ENCODE data around the gene PLXNA4.

DNA sequence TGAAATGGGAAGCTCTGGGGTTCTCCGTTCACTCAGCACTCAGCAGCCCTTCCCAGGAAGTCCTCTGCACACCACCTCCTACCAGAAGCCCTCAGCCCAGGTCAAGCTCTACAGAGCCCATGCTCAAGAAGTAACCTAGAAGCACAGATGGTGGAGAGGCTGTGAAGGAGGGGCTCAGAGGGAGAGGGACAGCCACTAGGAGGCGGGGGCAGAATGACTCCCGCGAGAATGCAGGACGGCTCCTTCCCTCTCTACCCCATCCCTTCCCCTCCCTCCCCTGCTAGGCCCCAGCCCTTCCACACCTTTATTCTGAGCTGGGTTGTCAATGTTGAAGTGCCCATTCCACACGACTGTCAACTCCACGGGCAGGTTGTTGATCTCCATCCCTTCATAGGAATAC lies 373.2 kb downstream of the PLXNA4 start:
- TF ChIP-seq, protein P1, sequence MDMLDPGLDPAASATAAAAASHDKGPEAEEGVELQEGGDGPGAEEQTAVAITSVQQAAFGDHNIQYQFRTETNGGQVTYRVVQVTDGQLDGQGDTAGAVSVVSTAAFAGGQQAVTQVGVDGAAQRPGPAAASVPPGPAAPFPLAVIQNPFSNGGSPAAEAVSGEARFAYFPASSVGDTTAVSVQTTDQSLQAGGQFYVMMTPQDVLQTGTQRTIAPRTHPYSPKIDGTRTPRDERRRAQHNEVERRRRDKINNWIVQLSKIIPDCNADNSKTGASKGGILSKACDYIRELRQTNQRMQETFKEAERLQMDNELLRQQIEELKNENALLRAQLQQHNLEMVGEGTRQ (IDR thresholded peaks at IDR 0.05): no peak
- no peak for TF ChIP-seq HOXA7 (CRISPR knock-in tag; IDR thresholded peaks at IDR 0.05)
- no peak for TF ChIP-seq RNF2 (IDR thresholded peaks at IDR 0.05; ENCODE audit: borderline replicate concordance, low read depth)
- TF ChIP-seq, protein P2, sequence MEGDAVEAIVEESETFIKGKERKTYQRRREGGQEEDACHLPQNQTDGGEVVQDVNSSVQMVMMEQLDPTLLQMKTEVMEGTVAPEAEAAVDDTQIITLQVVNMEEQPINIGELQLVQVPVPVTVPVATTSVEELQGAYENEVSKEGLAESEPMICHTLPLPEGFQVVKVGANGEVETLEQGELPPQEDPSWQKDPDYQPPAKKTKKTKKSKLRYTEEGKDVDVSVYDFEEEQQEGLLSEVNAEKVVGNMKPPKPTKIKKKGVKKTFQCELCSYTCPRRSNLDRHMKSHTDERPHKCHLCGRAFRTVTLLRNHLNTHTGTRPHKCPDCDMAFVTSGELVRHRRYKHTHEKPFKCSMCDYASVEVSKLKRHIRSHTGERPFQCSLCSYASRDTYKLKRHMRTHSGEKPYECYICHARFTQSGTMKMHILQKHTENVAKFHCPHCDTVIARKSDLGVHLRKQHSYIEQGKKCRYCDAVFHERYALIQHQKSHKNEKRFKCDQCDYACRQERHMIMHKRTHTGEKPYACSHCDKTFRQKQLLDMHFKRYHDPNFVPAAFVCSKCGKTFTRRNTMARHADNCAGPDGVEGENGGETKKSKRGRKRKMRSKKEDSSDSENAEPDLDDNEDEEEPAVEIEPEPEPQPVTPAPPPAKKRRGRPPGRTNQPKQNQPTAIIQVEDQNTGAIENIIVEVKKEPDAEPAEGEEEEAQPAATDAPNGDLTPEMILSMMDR (IDR thresholded peaks at IDR 0.05): no peak
- no peak for TF ChIP-seq ZNF302 (CRISPR knock-in tag; IDR thresholded peaks at IDR 0.05)
- no peak for TF ChIP-seq MAZ (IDR thresholded peaks at IDR 0.05; ENCODE audit: borderline replicate concordance, low read depth, low read length)
- no peak for TF ChIP-seq CEBPB (IDR thresholded peaks at IDR 0.05)
- TF ChIP-seq MYC (IDR thresholded peaks at IDR 0.05; ENCODE audit: borderline replicate concordance, low read length): no peak
- no peak for TF ChIP-seq HDAC2 (IDR thresholded peaks at IDR 0.05)
- TF ChIP-seq, protein P3, sequence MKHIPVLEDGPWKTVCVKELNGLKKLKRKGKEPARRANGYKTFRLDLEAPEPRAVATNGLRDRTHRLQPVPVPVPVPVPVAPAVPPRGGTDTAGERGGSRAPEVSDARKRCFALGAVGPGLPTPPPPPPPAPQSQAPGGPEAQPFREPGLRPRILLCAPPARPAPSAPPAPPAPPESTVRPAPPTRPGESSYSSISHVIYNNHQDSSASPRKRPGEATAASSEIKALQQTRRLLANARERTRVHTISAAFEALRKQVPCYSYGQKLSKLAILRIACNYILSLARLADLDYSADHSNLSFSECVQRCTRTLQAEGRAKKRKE (CRISPR knock-in tag; IDR thresholded peaks at IDR 0.05; ENCODE audit: low read depth): no peak
- TF ChIP-seq, protein P4, sequence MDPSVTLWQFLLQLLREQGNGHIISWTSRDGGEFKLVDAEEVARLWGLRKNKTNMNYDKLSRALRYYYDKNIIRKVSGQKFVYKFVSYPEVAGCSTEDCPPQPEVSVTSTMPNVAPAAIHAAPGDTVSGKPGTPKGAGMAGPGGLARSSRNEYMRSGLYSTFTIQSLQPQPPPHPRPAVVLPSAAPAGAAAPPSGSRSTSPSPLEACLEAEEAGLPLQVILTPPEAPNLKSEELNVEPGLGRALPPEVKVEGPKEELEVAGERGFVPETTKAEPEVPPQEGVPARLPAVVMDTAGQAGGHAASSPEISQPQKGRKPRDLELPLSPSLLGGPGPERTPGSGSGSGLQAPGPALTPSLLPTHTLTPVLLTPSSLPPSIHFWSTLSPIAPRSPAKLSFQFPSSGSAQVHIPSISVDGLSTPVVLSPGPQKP (IDR thresholded peaks at IDR 0.05; ENCODE audit: low read depth, low read length): no peak

All from A549 (cell line).